Lower leg skin (tissue), 3 donors: ENCODE data around the gene WSB2.

Source experiments
- CTCF ChIP-seq, 3 donors: fragments of 450-650 bp; IDR thresholded peaks; one replicate each; pipeline ENCODE4 v1.5.1; 2016; ENCODE audit warnings: antibody characterized with exemption in 3 of 3, mild to moderate bottlenecking in 3 of 3, moderate library complexity in 2 of 3
- POLR2A ChIP-seq, 2 donors: fragments of 450-650 bp; IDR thresholded peaks; one replicate each; pipeline ENCODE4 v1.6.1; 2016 to 2017; ENCODE audit warnings: antibody characterized with exemption in 2 of 2, mild to moderate bottlenecking in 1 of 2, moderate library complexity in 1 of 2

- TF ChIP-seq POLR2A (IDR thresholded peaks at IDR 0.05): no peak
- TF ChIP-seq CTCF (IDR thresholded peaks at IDR 0.05): no peak
These were observed 7.5 kb upstream of the WSB2 start for GRCh38 chr12:118068445-118068844.
